ENCODE measurements around the gene CASK.

Gene CASK

GRCh38 chrX:41718481-41719235 is 204.7 kb downstream of the CASK start:
- no peak for DNase-seq (ENCODE audit: low read depth)
- H3K4me3 ChIP-seq (ENCODE audit: low read length): no peak overlapping the region
- TF ChIP-seq, protein P1, sequence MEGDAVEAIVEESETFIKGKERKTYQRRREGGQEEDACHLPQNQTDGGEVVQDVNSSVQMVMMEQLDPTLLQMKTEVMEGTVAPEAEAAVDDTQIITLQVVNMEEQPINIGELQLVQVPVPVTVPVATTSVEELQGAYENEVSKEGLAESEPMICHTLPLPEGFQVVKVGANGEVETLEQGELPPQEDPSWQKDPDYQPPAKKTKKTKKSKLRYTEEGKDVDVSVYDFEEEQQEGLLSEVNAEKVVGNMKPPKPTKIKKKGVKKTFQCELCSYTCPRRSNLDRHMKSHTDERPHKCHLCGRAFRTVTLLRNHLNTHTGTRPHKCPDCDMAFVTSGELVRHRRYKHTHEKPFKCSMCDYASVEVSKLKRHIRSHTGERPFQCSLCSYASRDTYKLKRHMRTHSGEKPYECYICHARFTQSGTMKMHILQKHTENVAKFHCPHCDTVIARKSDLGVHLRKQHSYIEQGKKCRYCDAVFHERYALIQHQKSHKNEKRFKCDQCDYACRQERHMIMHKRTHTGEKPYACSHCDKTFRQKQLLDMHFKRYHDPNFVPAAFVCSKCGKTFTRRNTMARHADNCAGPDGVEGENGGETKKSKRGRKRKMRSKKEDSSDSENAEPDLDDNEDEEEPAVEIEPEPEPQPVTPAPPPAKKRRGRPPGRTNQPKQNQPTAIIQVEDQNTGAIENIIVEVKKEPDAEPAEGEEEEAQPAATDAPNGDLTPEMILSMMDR (IDR thresholded peaks at IDR 0.05; ENCODE audit: insufficient read depth, low read depth, low read length, missing control alignments): no peak

GRCh38 chrX:41716767-41717473 is 206.4 kb downstream of the CASK start:
- TF ChIP-seq, protein P1 (IDR thresholded peaks at IDR 0.05; ENCODE audit: insufficient read depth, low read depth, low read length, missing control alignments): no peak
- DNase-seq (ENCODE audit: low read depth): no peak
- H3K4me3 ChIP-seq (ENCODE audit: low read length): no peak overlapping the region

DNA sequence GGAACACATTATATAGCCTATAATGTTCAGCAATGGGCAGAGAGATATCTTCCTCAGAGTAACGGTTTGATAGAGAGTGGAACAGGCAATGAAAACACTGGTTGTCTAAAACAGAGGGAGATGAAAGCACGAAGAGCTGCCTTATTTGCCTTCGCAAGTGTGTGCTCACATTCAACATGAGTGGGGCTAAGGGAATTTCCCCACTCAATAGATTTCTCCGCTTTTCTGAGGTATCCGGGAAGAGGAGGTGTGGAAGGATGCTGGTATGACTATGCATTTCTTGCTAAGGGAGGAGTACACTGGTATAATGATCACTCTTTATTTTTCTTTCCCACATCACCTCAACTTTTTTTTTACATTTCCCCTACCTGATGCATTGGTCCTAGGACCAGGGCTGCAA is 207.1 kb downstream of the CASK start:
- DNase-seq (ENCODE audit: low read depth): no peak
- TF ChIP-seq, protein P1 (IDR thresholded peaks at IDR 0.05; ENCODE audit: insufficient read depth, low read depth, low read length, missing control alignments): no peak
- no peak overlapping the region for H3K4me3 ChIP-seq (ENCODE audit: low read length)

GRCh38 chrX:41711021-41711667 is 212.2 kb downstream of the CASK start:
- no peak for DNase-seq (ENCODE audit: low read depth)
- no peak overlapping the region for H3K4me3 ChIP-seq (ENCODE audit: low read length)
- TF ChIP-seq, protein P1 (IDR thresholded peaks at IDR 0.05; ENCODE audit: insufficient read depth, low read depth, low read length, missing control alignments): no peak

- no peak for DNase-seq (ENCODE audit: low read depth)
- no peak overlapping the region for H3K4me3 ChIP-seq (ENCODE audit: low read length)
- TF ChIP-seq, protein P1 (IDR thresholded peaks at IDR 0.05; ENCODE audit: insufficient read depth, low read depth, low read length, missing control alignments): no peak
These were observed 214.9 kb downstream of the CASK start for GRCh38 chrX:41708486-41708885.

DNA sequence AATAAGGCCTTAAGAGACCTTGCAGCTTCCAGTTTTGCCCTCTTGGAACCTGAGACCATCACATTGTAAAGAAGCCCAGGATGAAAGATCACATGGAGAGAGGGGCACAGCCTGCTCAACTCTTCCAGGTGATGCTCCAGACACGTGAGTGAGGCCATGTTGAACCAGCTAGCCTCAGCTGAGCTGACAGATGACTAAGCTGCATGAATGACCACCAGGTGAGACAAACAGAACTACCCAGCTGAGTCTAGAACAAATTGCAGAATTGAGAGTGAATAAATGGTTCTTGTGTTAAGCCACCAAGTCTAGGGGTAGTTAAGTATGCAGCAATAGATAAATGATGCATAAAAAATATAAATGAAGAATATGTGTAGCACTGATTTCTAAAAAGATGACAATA is 216.1 kb downstream of the CASK start:
- DNase-seq (ENCODE audit: low read depth): no peak
- TF ChIP-seq, protein P1 (IDR thresholded peaks at IDR 0.05; ENCODE audit: insufficient read depth, low read depth, low read length, missing control alignments): no peak
- H3K4me3 ChIP-seq (ENCODE audit: low read length): no peak overlapping the region
